GM12878 (cell line): ENCODE measurements around the gene RAB12. TPM values are rescaled to one million over a fixed set of nuclear protein-coding genes. Genes with fewer than 3 reads are reported as not detected.

Experiments
- ATAC-seq: fragments of 200-7000 bp; cut with Tn5 transposase; 3 replicates; pipeline ENCODE4 v1.9.1; 2020; ENCODE audit warnings: mild to moderate bottlenecking, moderate library complexity
- BruUV-seq: library from RNA; stranded (reverse); fragments of 400-500 nt; replicated peaks from 2 replicates; lab custom pipeline; 2021; lab: Mats Ljungman, UMichigan
- CTCF ChIA-PET: fragments of 300-600 bp; sonication (Branson Sonifier 250); formaldehyde crosslinking; extraction: SDS; loops from one replicate; lab custom pipeline; 2021; ENCODE audit warnings: inconsistent platforms; lab: Yijun Ruan, JAX
- POLR2A ChIA-PET: fragments of 350-600 bp; formaldehyde crosslinking; extraction: SDS; loops from one replicate; lab custom pipeline; 2021; ENCODE audit warnings: inconsistent platforms; lab: Charles Lee
- RAD21 ChIA-PET: fragments of 300-600 bp; sonication (Branson Sonifier 250); formaldehyde crosslinking; loops from one replicate; lab custom pipeline; 2023; ENCODE audit warnings: antibody characterized with exemption; ENCODE audit not compliant: unreplicated experiment; lab: Charles Lee
- SMC1A ChIA-PET: fragments of 300-600 bp; sonication (Branson Sonifier 250); formaldehyde crosslinking; loops from one replicate; lab custom pipeline; 2023; ENCODE audit not compliant: unreplicated experiment, uncharacterized antibody; lab: Charles Lee
- DNase-seq: peaks from one replicate; pipeline ENCODE4 v3.0.0-alpha.2; 2011; ENCODE audit warnings: low read depth, low spot score
- FAIRE-seq: peaks from 3 replicates; lab custom pipeline; 2011; peaks lifted over from hg19 to GRCh38; lab: Jason Lieb, UNC
- H2AFZ ChIP-seq: 2 replicates; pipeline ENCODE4 v1.6.0; 2011; ENCODE audit warnings: low read depth, low read length, control low read depth; ENCODE audit not compliant: control insufficient read depth
- H3K27ac ChIP-seq: 2 replicates; pipeline ENCODE4 v1.5.1; 2011; ENCODE audit warnings: control low read depth; ENCODE audit not compliant: control insufficient read depth, insufficient read depth
- H3K27me3 ChIP-seq, 2 experiments: replicated peaks in 1 of 2; 2 replicates each; pipeline versions ENCODE4 v1.6.0 to v1.6.1; 2011; ENCODE audit warnings: low read length in 1 of 2; ENCODE audit not compliant: control insufficient read depth in 2 of 2, insufficient read depth in 2 of 2
- H3K36me3 ChIP-seq, 2 experiments: 2 replicates each; pipeline ENCODE4 v1.5.1; 2011; ENCODE audit warnings: low read length in 1 of 2; ENCODE audit not compliant: control insufficient read depth in 2 of 2, insufficient read depth in 2 of 2
- H3K4me1 ChIP-seq: 2 replicates; pipeline ENCODE4 v1.6.1; 2011; ENCODE audit warnings: mild to moderate bottlenecking, low read length, moderate library complexity, mixed read lengths; ENCODE audit not compliant: control insufficient read depth, insufficient read depth
- H3K4me2 ChIP-seq: 2 replicates; pipeline ENCODE4 v1.6.0; 2011; ENCODE audit warnings: control low read depth; ENCODE audit not compliant: control insufficient read depth, insufficient read depth
- H3K4me3 ChIP-seq: fragments of 200-600 bp; sonication (generic); 2 replicates; pipeline ENCODE4 v1.5.1; 2016
- H3K79me2 ChIP-seq: 2 replicates; pipeline ENCODE4 v1.6.0; 2011; ENCODE audit warnings: low read length; ENCODE audit not compliant: control insufficient read depth, insufficient read depth
- H3K9ac ChIP-seq: 2 replicates; pipeline ENCODE4 v1.8.0; 2011; ENCODE audit warnings: low read length, control low read depth, mixed read lengths; ENCODE audit not compliant: control insufficient read depth, insufficient read depth
- H3K9me3 ChIP-seq: replicated peaks from 3 replicates; pipeline ENCODE4 v1.5.1; 2011; ENCODE audit warnings: mild to moderate bottlenecking, low read length; ENCODE audit not compliant: control insufficient read depth, insufficient read depth
- H4K20me1 ChIP-seq: 2 replicates; pipeline ENCODE4 v1.6.0; 2011; ENCODE audit not compliant: control insufficient read depth, insufficient read depth
- EED ChIP-seq: sonication (generic); IDR thresholded peaks from 2 replicates; pipeline ENCODE4 v1.6.1; 2016; ENCODE audit warnings: antibody characterized with exemption, low read depth
- IKZF2 ChIP-seq, 2 experiments: fragments of 450-650 bp; IDR thresholded peaks; 2 replicates each; pipeline ENCODE4 v1.6.1; 2017; ENCODE audit warnings: mild to moderate bottlenecking in 2 of 2, moderate library complexity in 2 of 2
- MLLT1 ChIP-seq: fragments of 450-650 bp; IDR thresholded peaks from 2 replicates; pipeline ENCODE4 v1.6.1; 2016; ENCODE audit warnings: mild to moderate bottlenecking
- NFYA ChIP-seq: IDR thresholded peaks from 2 replicates; pipeline ENCODE4 v1.6.1; 2011; ENCODE audit warnings: low read depth, mild to moderate bottlenecking, low read length, improper control_type of control experiment, borderline replicate concordance
- PML ChIP-seq: IDR thresholded peaks from 2 replicates; pipeline ENCODE4 v1.6.1; 2012; ENCODE audit warnings: low read length, inconsistent platforms
- POLR2A ChIP-seq: IDR thresholded peaks from 2 replicates; pipeline ENCODE4 v1.6.1; 2011; ENCODE audit warnings: low read depth, mild to moderate bottlenecking, low read length
- RCOR1 ChIP-seq: conservative IDR thresholded peaks from 2 replicates; pipeline ENCODE4 v1.6.1; 2012; ENCODE audit warnings: low read depth, low read length, improper control_type of control experiment
- SMAD1 ChIP-seq: fragments of 450-650 bp; IDR thresholded peaks from 2 replicates; pipeline ENCODE4 v1.6.1; 2018; ENCODE audit warnings: mild to moderate bottlenecking, low read depth; ENCODE audit not compliant: partially characterized antibody
- ZBED1 ChIP-seq: IDR thresholded peaks from 2 replicates; pipeline ENCODE4 v1.6.1; 2016; ENCODE audit warnings: borderline replicate concordance
- WGBS: methylation state at CpG from one replicate; pipeline ENCODE4 v1.1.6; 2016; ENCODE audit warnings: low lambda C conversion rate; ENCODE audit not compliant: insufficient replicate concordance, insufficient coverage; ENCODE audit errors: missing lambda C conversion rate; 5-methylcytosine and 5-hydroxymethylcytosine counted together
- in situ Hi-C: fragments of 300-500 bp; cut with MboI; formaldehyde crosslinking; loops from 9 replicates; pipeline ENCODE4 v1.14.3; 2018; ENCODE audit warnings: mixed read lengths
- intact Hi-C: fragments of 100-400 bp; cut with micrococcal nuclease; formaldehyde crosslinking; loops from one replicate; pipeline ENCODE4 v1.14.2; 2022; ENCODE audit not compliant: unreplicated experiment
- polyA plus RNA-seq, 11 experiments: library from polyadenylated mRNA; depleted of rRNA in 4 of 11; unstranded in 6 of 11; stranded (reverse) in 5 of 11; fragments of >200 nt; fragmentation: Nextera tagmentation in 4 of 11; fragmentation: Illumina TruSeq in 1 of 11; extraction: Ambion mirVana in 4 of 11; extraction: Trizol in 1 of 11; gene quantifications; 1 replicate in 1 of 11; 2 replicates in 10 of 11; pipeline versions ENCODE4 v1.2.1 to v1.2.3, GENCODE V29; 2011 to 2016; ENCODE audit warnings: inconsistent platforms in 2 of 11, missing spikeins in 2 of 11, low read depth in 1 of 11
- total RNA-seq, 4 experiments: library from RNA; depleted of rRNA in 3 of 4; stranded (reverse); fragments of >200 nt in 3 of 4; fragmentation: Illumina TruSeq in 1 of 4; extraction: Trizol in 1 of 4; gene quantifications; 2 replicates each; pipeline versions ENCODE4 v1.2.1 to v1.2.3, GENCODE V29; 2013 to 2021

RAB12 gene
- total and polyA plus RNA-seq, 10 of the 15 experiments (the other 5 are each of a cell fraction or from before 2014, with no cell fraction given) = 0.71 to 29.8 (median 14.0) TPM

GRCh38 chr18:8611916-8612576 is 2.8 kb downstream of the RAB12 start (continued):
- TF ChIP-seq SMAD1 (no peak), NFYA (no peak), PML (no peak), MLLT1 (peak; percentile 80), RCOR1 (no peak), ZBED1 (no peak), EED (no peak)

DNA sequence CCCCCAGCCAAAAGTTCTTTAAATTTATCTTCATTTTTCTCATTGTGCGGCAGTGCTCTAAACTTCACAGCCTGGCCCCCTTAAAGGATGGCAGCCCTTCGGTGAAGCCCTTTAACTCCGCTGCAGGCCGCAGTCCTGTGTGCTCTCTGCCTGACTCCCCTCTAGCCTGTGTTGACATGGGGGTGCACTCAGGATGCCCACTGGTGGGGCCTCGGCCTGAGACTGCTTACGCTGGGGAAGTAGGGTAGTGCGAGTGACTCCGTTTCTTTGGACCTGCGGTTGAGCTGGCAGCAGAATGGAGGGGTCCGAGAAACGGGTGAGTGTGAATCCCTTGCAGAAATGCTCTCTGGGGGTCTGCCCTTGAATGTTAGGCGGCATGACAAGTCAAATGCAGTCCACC is 5.6 kb downstream of the RAB12 start:
- Histone ChIP-seq H3K36me3 (peaks cover 2 to 5% of the 10 kb centered on the region in 2 experiments; a peak in 3 of 4 replicates), H2AFZ (no peak overlapping the region), H3K27me3 (no peaks in the 10 kb centered on the region), H4K20me1 (peaks cover 10% of the 10 kb centered on the region), H3K4me3 (no peak overlapping the region), H3K9ac (no peak overlapping the region), H3K4me1 (peaks cover 6% of the 10 kb centered on the region), H3K9me3 (peaks cover 2% of the 10 kb centered on the region; the same call in 1 of the 3 replicates), H3K79me2 (peaks cover 91% of the 10 kb centered on the region), H3K27ac (no peak overlapping the region), H3K4me2 (peak overlapping the region; percentile 43; the same call in 1 of the 2 replicates)
- ATAC-seq (no peak), DNase-seq (no peak), FAIRE-seq (no peak)
- BruUV-seq = no TSS peak
- intact Hi-C loops = no loop called here
- no peak for TF ChIP-seq IKZF2 (IDR thresholded peaks at IDR 0.05)
- peak; percentile 37; the same call in 1 of the 2 replicates for TF ChIP-seq POLR2A
- in situ Hi-C loops = loop anchor here (25.0 kb wide), 1 partner anchor 1297 kb away; the partner anchor contains the start of gene VAPA
- 96% methylated on average over 12 of the region's 12 CpGs for WGBS
- RAD21 ChIA-PET = no interaction called here
- CTCF ChIA-PET = interaction anchor here (1.0 to 1.1 kb wide), 2 partner anchors 11 to 39 kb away, joined by 3 to 4 read pairs; no protein-coding TSS in a partner anchor
- SMC1A ChIA-PET = interaction anchor here (0.6 to 1.2 kb wide), 2 partner anchors 16 to 226 kb away, joined by 3 read pairs; no protein-coding TSS in a partner anchor
- POLR2A ChIA-PET = interaction anchor here (1.7 kb wide), 1 partner anchor 11 kb away, joined by 3 read pairs; no protein-coding TSS in a partner anchor
